ENCODE measurements around the gene EID1. TPM values are rescaled to one million over a fixed set of nuclear protein-coding genes. Genes with fewer than 3 reads are reported as not detected.
A peak's percentile ranks its signal among the peaks of the same experiment; 100 is the strongest.

EID1 gene
- total RNA-seq, 2 experiments from 2014 or later: 104 to 111 TPM

- TF ChIP-seq EZH2phosphoT487 (IDR thresholded peaks at IDR 0.05; ENCODE audit: borderline replicate concordance, low read depth, low read length) (no peak), CTCF (conservative IDR thresholded peaks at IDR 0.05; ENCODE audit: low read length) (no peak)
- no peak overlapping the region; the same call in 1 of the 2 replicates for H3K4me2 ChIP-seq (ENCODE audit: low read length)
- no peak overlapping the region for H3K27ac ChIP-seq (ENCODE audit: low read depth, low read length, poor library complexity, severe bottlenecking)
- no peaks in the 10 kb centered on the region for H3K79me2 ChIP-seq (ENCODE audit: insufficient read depth, low read depth, low read length)
- no peaks in the 10 kb centered on the region for H3K36me3 ChIP-seq (ENCODE audit: insufficient read depth, low read length)
- H2AFZ ChIP-seq (ENCODE audit: low read length): peak overlapping the region; percentile 36; the same call in 1 of the 2 replicates
- H3K4me3 ChIP-seq (ENCODE audit: low read depth, low read length, poor library complexity, severe bottlenecking): no peak overlapping the region
- H3K9me2 ChIP-seq (ENCODE audit: insufficient read depth, low read length): no peaks in the 10 kb centered on the region
- no peaks in the 10 kb centered on the region for H4K20me1 ChIP-seq (ENCODE audit: insufficient read depth, low read length)
- intact Hi-C loops (cut with micrococcal nuclease; ENCODE audit: unreplicated experiment): no loop called here
- no peak for DNase-seq (ENCODE audit: low spot score)
- no peaks in the 10 kb centered on the region for H3K4me1 ChIP-seq (ENCODE audit: insufficient read depth, low read length, poor library complexity, severe bottlenecking)
- no peaks in the 10 kb centered on the region for H3K9me3 ChIP-seq (ENCODE audit: low read length)
- BruUV-seq (replicated peaks): no TSS peak
- CTCF ChIA-PET (ENCODE audit: unreplicated experiment): no interaction called here
- POLR2A ChIA-PET: interaction anchor here (1.0 kb wide), 1 partner anchor 10 kb away, joined by 3 read pairs; the partner anchor contains the start of gene EID1
Measured at GRCh38 chr15:48888191-48888590, 10.3 kb downstream of the EID1 start.

GRCh38 chr15:48888836-48889235 lies 10.9 kb downstream of the EID1 start:
- Histone ChIP-seq H3K4me3 (ENCODE audit: low read depth, low read length, poor library complexity, severe bottlenecking) (no peak overlapping the region), H3K79me2 (ENCODE audit: insufficient read depth, low read depth, low read length) (no peaks in the 10 kb centered on the region), H4K20me1 (ENCODE audit: insufficient read depth, low read length) (no peaks in the 10 kb centered on the region), H3K4me1 (ENCODE audit: insufficient read depth, low read length, poor library complexity, severe bottlenecking) (no peaks in the 10 kb centered on the region), H3K27ac (ENCODE audit: low read depth, low read length, poor library complexity, severe bottlenecking) (no peak overlapping the region), H3K9me3 (ENCODE audit: low read length) (no peaks in the 10 kb centered on the region), H3K36me3 (ENCODE audit: insufficient read depth, low read length) (no peaks in the 10 kb centered on the region), H2AFZ (ENCODE audit: low read length) (no peak overlapping the region), H3K9me2 (ENCODE audit: insufficient read depth, low read length) (no peaks in the 10 kb centered on the region), H3K4me2 (ENCODE audit: low read length) (no peak overlapping the region)
- BruUV-seq (replicated peaks): no TSS peak
- ChIA-PET CTCF (ENCODE audit: unreplicated experiment) (no interaction called here), POLR2A (interaction anchor here (0.7 to 2.8 kb wide), 2 partner anchors 10 to 108 kb away, joined by 5 to 19 read pairs; partner anchors contain the start of gene EID1)
- TF ChIP-seq CTCF (conservative IDR thresholded peaks at IDR 0.05; ENCODE audit: low read length) (no peak), EZH2phosphoT487 (IDR thresholded peaks at IDR 0.05; ENCODE audit: borderline replicate concordance, low read depth, low read length) (no peak)
- intact Hi-C loops (cut with micrococcal nuclease; ENCODE audit: unreplicated experiment): no loop called here
- DNase-seq (ENCODE audit: low spot score): no peak

GRCh38 chr15:48889925-48890324 lies 12.0 kb downstream of the EID1 start:
- Histone ChIP-seq H3K4me1 (ENCODE audit: insufficient read depth, low read length, poor library complexity, severe bottlenecking) (no peaks in the 10 kb centered on the region), H4K20me1 (ENCODE audit: insufficient read depth, low read length) (no peaks in the 10 kb centered on the region), H3K36me3 (ENCODE audit: insufficient read depth, low read length) (no peaks in the 10 kb centered on the region), H3K9me2 (ENCODE audit: insufficient read depth, low read length) (no peaks in the 10 kb centered on the region), H3K4me3 (ENCODE audit: low read depth, low read length, poor library complexity, severe bottlenecking) (no peak overlapping the region), H3K27ac (ENCODE audit: low read depth, low read length, poor library complexity, severe bottlenecking) (no peak overlapping the region), H3K79me2 (ENCODE audit: insufficient read depth, low read depth, low read length) (no peaks in the 10 kb centered on the region), H2AFZ (ENCODE audit: low read length) (no peak overlapping the region), H3K9me3 (ENCODE audit: low read length) (no peaks in the 10 kb centered on the region), H3K4me2 (ENCODE audit: low read length) (no peak overlapping the region)
- BruUV-seq (replicated peaks): no TSS peak
- no peak for DNase-seq (ENCODE audit: low spot score)
- TF ChIP-seq CTCF (conservative IDR thresholded peaks at IDR 0.05; ENCODE audit: low read length): no peak
- TF ChIP-seq EZH2phosphoT487 (IDR thresholded peaks at IDR 0.05; ENCODE audit: borderline replicate concordance, low read depth, low read length): no peak
- intact Hi-C loops (cut with micrococcal nuclease; ENCODE audit: unreplicated experiment): no loop called here
- ChIA-PET CTCF (ENCODE audit: unreplicated experiment) (no interaction called here), POLR2A (interaction anchor here (2.8 kb wide), 1 partner anchor 11 kb away, joined by 19 read pairs; the partner anchor contains the start of gene EID1)
